Stimulated activated CD4-positive, alpha-beta T cell treated with anti-CD3 and anti-CD28 coated beads, TNF-alpha, amount 100 ng/mL, for 48 hours (primary cell): Measurements from ENCODE around the gene EPN3.

Experiments used
- DNase-seq, 3 donors: peaks; one replicate each; pipeline ENCODE4 v3.0.0-alpha.2; 2020; ENCODE audit warnings: low read depth in 3 of 3

EPN3 gene

DNA sequence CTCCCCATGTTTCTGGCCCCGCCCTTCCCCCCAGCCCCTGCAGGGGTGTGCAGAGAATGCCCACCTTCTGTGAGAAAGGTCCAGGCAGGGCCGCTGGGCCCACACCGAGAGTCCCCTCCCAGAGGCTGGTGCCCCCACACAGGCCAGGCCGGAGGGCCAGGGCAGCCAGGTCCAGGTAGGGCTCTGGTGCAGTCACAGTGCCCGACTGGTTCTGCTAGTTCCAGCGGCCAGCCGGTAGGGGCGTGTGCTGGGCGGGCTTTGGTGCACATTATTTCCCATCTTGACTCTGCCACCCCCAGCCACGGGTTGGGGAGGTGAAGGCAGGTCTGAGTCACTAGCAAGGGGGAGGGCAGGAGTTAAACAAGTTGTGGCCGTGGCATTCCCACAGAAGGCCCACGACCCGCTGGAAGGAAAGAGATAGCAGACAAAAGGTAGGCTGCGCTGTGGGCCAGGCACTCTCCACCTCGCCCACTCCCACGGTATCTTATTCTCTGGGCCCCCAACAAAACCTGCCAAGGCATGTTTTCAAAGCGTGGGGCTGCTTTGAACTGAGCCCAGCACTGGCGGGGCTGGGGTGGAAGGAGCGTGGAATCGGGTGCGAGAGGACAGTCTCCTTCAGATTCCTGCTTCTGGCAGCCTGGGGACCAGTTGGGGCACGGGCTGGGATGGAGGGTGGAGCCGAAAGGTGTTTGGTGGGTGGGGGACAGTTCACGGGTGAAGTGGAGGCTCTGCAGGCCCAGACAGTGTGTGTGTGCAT lies 1.9 kb downstream of the EPN3 start:
- DNase-seq, result peak in 2 of 3 donors; percentile 15 to 17

DNA sequence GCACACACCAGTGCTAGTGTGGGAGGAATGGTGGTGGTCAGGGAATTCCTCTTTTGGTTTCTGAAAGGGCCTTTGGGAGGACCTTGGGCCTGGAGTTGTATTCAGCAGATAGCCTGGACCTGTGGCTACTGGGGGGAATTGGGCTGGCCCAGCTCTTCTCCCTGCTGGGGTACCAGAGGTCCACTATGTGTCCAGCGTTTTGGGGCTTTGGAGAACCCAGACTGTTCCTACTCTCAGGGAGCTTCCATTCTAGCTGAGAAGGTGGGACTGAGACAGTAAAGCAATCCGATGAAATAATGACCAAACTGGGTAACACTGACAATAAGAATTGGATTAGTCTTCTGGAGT lies 2.4 kb downstream of the EPN3 start:
- DNase-seq, result no peak

DNA sequence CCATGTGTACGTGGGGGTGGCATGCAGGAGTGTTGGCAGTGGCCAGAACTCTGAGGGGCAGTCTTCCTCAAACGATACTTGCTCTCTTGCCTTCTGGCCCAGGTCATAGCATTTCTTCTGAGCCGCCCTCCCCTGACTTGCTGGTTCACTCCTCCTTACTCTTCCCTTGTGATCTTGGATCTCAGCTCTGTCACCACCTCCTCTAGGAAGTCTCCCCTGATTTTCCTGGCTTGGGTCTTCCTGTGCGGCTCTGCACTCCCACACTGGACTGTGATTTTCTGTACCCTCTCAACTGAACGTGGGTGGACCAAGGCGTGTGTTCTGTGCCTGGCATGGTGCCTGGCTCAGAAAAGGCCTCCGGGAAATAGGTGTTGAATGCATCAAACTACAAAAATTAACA lies 2.9 kb downstream of the EPN3 start:
- no peak for DNase-seq

DNA sequence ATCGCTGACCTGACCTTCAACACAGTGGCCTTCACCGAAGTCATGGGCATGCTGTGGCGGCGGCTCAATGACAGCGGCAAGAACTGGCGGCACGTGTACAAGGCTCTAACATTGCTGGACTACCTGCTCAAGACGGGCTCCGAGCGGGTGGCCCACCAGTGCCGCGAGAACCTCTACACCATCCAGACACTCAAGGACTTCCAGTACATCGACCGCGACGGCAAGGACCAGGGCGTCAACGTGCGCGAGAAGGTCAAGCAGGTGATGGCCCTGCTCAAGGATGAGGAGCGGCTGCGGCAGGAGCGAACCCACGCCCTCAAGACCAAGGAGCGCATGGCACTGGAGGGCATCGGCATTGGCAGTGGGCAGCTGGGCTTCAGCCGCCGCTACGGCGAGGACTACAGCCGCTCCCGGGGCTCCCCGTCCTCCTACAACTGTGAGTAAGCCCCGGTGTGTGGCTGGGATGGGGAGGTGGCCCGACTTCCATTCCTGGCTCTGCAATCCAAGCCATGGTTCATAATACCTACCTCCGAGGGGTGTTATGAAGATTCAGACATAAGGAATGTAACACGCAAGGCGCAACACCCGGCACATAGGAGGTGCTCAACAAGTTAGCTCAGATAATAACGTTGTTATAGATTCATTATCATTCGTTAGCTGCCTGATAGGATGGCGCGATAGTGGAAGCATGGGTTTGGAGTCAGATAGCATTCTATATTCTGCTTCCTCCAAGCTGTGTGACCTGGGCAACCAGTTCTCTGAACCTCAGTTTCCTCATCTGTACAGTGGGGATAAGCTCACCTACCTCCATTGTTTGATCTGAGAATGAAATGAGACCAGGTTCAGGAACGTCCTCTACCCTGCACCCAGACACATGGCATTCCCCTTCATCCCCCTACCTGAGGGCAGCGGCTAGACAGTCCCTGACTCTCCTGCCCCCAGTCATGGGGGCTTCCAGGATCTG lies 4.4 kb downstream of the EPN3 start:
- DNase-seq, result no peak

DNA sequence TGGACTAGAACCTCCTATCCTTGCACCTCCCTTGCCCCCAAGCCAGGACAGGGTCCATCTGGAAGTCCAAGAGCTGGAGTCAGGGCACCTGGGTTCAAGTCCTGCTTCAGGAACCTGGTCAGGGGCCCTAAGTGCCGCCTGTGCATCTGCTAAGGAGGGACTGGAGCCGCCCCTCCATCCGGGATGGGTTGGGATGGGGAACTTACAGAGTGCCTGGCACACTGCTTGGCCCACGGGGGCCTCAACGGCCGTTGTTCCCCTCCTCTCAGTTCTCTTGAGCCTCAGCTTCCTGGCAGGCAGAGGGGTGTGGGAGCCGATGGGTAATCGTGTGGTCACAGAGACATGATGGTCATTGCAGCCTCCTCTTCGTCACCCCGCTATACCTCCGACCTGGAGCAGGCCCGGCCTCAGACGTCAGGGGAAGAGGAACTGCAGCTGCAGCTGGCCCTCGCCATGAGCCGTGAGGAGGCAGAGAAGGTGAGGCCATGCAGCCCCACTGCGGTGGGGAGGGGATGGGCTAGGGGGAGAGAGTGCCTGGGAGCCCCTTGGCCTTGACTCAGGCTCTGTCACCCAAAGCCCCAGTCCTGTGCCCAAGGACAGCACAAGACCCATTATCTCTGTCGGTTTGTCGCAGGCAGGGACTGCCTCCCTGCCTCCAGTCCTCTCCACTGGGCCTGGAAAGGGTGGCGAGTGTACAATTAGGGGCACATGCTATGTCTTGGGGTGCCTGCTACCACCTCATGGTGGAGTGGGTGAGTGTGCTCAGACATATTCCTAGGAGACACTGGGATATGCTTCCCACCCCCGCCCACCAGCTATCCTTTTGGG lies 5.4 kb downstream of the EPN3 start:
- no peak for DNase-seq

DNA sequence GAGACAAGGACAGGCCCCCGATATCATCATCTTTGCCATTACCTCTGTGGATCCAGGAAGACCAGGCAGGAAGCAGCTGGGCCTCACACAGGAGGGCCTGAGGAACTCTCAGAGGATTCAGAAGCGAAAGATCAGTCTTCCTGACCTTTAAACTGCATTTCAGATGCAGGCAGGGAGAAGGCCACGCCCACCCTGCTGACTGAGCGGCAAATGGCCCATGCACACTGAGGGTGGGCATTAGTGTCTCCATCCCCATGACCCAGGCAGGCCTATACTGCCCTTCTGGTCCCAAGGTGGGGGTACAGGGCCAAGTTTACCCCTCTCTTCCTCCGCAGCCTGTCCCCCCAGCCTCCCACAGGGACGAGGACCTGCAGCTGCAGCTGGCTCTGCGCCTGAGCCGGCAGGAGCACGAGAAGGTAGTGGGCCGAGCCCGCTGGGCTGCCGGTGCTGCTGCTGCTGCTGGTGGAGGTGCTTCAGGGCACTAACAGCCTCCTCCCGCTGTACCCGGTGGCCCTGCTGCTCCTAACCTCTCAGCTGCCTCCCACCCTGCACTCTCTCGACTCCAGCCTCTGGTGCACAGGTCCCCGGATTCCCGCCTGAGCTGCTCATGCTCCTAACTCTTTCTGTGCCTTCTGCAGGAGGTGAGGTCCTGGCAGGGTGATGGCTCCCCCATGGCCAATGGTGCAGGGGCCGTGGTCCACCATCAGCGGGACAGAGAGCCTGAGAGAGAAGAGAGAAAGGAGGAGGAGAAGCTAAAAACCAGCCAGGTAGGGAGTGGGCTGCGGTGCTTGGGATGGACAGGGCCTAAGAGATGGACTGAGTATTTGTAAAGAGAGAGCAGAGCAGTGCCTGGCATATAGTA lies 6.2 kb downstream of the EPN3 start:
- DNase-seq, result no peak

DNA sequence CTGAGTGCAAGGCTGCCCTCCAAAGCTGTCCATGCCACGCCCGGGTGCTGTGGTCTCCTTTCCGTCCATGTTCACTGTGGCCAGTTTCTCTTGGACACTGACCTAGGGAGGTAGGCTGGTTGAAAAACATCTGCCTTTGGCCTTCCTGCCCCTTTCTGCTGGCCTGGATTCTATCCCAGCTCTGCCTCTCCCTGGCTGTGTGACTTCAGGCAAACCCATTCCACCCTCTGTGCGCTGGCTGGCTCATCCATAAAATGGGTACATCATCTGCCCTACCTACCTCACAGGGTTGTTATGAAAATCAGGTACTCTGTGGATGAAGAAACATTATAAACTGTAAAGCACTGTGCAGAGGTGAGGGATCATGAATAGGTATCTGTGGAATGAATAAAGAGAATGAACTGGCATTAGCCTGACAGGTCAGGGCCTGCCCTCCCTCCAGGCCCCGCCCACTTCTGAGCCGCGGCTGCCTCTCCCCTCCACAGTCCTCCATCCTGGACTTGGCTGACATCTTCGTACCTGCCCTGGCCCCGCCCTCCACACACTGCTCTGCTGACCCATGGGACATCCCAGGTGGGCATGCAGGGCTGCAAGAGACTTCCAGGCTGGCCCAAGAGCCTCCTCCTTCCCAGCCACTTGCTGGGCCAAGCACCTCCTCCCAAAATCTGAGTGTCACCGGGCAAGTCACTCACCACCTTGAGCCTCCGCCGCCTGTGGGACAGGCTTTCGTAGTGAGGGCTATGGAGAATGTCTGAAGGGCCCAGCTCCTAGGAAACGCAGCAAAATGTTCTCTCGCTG lies 7.4 kb downstream of the EPN3 start:
- DNase-seq, result no peak

DNA sequence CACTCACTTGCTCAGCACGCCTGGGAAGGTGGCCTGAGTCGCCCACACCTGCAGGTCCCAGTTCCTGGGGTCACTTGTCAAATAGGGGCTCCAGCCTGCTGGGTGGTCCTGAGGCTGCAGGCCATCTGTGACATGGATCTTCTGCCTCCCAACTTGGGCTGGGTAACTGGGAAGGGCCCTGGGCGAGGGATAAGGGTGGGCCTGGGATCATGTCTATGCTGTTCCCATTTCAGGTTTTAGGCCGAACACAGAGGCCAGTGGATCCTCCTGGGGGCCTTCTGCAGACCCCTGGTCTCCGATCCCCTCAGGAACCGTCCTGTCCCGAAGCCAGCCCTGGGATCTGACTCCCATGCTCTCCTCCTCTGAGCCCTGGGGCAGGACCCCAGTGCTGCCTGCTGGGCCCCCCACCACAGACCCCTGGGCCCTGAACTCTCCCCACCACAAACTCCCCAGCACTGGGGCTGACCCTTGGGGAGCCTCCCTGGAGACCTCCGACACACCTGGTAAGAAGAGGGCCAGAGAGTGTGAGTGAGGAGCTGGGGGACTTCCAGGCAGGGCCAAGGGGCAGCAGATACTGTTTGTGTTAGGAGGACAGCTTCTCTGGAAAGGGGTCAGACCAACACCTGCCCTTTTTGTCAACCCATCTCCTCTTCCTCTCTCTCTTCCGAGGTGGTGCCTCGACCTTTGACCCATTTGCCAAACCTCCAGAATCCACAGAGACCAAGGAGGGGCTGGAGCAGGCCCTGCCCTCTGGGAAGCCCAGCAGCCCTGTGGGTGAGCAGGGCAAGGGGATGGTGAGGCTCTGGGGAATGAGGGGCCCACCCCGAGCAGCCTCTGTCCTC lies 8.2 kb downstream of the EPN3 start:
- DNase-seq, result no peak

DNA sequence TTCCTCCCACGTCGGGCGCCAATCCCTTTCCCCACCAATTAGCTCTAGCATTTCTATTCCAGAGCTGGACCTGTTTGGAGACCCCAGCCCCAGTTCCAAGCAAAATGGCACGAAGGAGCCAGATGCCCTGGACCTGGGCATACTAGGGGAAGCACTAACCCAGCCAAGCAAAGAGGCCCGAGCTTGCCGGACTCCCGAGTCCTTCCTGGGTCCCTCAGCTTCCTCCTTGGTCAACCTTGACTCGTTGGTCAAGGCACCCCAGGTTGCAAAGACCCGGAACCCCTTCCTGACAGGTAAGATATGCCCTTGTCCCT lies 8.8 kb downstream of the EPN3 start:
- DNase-seq, result no peak

DNA sequence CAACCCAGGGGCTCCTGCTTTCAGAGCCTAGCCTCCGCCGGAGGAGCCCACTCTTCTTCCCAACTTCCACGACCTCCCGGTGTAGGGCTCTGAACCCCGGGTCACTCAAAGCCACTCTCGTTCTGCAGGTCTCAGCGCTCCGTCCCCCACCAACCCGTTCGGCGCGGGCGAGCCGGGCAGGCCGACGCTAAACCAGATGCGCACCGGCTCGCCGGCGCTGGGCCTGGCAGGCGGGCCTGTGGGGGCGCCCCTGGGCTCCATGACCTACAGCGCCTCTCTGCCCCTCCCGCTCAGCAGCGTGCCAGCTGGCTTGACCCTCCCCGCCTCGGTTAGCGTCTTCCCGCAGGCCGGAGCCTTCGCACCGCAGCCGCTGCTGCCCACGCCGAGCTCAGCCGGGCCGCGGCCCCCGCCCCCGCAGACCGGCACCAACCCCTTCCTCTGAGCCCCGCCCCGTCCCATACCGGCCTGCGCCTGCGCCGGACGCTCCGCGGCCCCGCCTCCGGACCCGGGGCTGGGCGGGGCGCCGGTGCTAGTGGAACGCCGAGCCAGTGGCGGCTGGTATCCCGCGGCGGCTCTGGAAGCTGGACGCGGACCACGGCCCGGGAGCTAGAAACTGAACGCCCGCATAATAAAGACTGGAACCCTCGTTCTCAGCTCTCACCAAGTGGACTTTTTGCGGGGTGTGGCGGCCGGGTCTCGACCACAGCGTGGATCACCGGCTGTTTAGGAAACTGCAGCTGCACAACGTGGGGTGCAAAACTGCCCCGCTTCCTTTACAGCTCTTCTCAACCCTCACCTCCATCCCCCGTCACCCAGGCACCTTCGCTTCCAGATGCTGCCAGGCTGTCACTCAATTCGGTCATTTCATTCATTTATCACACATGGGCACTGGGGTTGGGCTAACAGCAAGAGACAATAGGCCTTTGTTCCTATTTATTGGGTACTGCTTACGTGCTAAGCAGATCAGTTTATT lies 9.5 kb downstream of the EPN3 start:
- peak; percentile 65 to 88 (median 71) for DNase-seq

DNA sequence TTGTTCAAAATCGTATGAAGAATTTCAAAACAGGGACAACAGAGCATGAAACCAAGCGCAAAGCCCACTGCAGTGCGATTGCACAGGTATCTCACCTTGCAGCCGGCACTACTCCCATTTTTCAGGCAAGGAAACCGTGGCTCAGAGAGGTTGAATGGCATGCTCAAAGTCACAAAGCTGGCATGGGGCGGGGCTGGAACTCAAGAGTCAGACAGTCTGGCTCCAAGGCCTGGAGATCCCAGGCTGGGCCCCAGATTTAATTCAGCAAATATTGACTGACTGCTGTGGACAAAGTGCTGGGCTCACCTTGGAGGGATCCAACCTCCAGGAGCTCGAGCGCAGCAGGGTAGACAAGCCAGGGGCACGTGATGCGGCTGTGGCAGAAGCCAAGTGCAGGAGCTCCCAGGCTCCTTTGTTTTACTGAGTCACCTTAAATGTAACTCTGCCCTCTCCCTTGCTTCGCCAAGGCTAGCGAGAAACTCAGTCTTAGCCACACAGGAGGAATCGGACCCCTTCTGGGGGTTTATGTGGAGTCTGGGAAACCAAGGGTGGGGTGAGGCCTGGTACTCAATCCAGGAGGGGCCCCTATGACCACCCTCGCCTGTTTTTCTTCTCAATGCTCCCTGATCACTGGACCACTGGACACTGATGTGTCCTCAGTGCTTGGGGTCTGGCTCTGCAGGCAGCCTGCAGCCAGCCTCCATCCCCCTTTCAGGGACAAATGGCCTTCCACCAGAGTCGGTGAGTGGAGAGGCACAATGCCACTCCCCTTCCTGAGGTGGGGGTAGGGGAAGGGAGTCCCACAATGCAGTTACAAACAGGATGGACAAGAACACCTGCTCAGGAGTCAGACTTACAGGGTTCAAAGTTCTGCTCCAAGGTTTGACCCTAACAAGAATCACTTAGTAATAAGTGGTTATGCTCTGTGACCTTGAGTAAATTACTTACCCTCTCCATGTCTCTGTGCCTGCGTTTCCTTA lies 10.6 kb downstream of the EPN3 start:
- DNase-seq, result no peak

DNA sequence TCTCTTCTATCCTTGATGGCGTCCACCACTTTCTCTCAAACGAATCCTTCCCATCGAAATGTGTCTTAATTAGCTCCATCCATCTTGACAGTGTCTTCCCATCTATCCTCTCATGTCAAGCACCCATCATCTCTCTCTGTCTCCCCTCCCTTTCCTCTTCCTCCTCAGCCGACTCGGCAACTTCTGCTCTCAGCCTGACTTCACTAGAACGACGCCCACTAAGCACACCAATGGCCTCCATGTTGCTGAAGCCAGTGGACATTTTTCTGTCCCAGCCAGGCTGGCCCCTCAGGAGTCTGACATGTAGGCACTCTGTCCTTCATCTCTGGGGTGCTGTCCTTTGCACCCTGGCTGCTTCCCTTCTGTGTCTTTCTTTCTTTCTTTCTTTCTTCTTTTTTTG lies 12.0 kb downstream of the EPN3 start:
- no peak for DNase-seq

DNA sequence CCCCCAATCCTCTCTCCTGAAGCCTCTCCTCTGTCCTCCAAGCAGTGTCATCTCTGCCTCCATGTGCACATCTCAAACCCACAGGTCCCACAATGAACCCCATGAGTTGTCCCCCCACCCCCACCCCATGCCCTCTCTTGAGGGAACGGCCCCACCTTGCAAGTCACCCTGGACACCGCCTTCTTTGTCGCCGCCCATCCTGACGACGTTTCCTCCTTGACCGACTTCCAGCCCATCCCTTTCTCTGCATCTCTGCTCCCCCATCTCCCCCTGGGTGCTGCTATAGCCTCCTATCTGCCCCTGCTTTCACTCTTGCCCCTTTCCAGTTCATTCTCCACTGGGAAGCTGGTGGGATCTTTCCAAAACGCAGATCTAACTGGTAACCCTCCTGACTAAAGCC lies 12.8 kb downstream of the EPN3 start:
- DNase-seq, result no peak

DNA sequence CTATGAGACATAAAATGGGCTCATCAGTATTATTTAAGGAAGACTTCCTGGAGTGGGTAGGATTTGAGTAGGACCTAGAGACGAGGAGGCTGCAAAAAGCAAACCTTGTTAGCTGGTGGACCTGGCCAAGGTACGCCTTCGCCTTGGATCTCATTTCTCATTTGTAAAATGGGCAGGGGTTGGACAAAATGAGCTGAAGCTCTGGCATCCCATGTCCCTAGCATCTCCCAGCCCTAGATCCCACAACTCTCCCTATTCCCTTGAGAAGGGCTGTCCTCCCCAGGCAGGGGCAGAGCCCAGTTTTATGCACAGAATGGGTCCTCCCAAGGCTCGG lies 14.1 kb downstream of the EPN3 start:
- DNase-seq, result no peak

DNA sequence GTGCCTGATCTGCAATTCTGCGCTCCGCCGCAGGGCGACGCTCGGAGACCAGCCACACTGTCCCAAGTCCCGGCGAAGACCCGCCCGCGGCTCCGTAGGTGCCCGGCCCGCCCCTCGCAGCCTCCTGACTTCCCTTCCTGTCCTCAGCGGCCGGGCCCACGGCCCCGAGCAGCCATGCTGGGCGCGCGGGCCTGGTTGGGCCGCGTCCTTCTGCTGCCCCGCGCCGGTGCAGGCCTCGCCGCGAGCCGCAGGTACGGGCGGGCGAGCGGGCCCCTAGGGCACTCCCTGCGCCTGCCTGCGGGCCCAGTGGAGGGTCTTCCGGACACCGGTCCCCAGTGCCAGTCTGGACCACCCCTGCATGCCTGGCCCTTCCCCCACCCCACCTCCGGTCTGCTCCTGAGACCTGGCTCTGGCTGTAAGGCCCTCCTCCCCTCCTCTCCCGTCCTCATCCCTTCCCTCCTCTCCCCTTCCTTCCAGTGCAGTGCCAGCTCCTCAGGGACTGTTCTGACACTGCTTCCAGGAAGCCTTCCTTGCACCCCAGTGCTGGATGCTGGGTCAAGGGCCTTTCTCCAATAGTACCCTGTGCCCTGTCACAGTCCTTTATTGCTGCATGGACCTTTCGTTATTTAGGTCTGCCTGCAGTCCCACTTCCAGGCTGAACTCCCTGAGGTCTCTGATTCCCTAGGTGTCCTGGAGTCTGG lies 14.7 kb downstream of the EPN3 start, which contains the start of gene SPATA20:
SPATA20 (plus strand) TSS at position 140 of the 701 bp plus-strand sequence; CDS start at position 175, 35 bp downstream.
- peak; percentile 75 to 82 (median 80) for DNase-seq

DNA sequence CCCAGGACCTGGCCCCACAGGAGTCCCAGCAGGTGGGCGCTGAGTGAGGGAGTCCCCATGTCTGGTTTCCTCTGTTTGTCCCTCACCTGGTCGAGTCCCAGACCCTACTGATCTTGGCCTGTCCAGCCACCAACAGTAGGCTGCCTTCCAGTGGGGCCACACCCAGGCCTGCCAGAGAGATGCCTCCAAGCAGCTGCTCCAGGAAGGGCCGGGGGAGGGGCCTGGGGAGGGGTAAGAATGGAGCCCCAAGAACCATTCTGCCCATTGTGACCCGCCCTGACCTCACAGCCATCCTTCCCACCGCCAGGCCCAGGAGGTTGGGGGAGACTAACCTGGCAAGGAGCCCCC lies 15.2 kb downstream of the EPN3 start:
- no peak for DNase-seq

DNA sequence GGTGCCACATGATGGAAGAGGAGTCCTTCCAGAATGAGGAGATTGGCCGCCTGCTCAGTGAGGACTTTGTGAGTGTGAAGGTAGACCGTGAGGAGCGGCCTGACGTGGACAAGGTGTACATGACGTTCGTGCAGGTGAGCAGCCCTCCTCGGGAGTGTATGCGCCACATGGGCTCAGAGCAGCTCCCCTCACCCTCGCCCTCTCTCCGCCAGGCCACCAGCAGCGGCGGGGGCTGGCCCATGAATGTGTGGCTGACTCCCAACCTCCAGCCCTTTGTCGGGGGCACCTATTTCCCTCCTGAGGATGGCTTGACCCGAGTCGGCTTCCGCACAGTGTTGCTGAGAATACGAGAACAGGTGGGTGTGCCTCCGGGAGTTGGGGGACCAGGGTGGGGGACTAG lies 16.3 kb downstream of the EPN3 start:
- no peak for DNase-seq
